ENCODE measurements around the gene SH2D4B. TPM values are rescaled to one million over a fixed set of nuclear protein-coding genes. Genes with fewer than 3 reads are reported as not detected.

SH2D4B gene
- total RNA-seq, 1 experiment from 2014 or later: 0.07 TPM

GRCh38 chr10:80642661-80643060 lies 105.0 kb downstream of the SH2D4B start:
- Histone ChIP-seq H3K9ac (ENCODE audit: extremely low read depth, insufficient read length, low read length) (no peak overlapping the region), H3K23me2 (ENCODE audit: insufficient read length, low read depth, low read length, poor library complexity, severe bottlenecking) (no peaks in the 10 kb centered on the region), H4K91ac (ENCODE audit: insufficient read length, low read depth, low read length) (no peak overlapping the region), H3K18ac (ENCODE audit: insufficient read length, low read depth, low read length) (no peak overlapping the region), H4K8ac (replicated peaks; ENCODE audit: insufficient read length, low read depth, low read length) (no peak overlapping the region), H3K9me3 (ENCODE audit: control insufficient read depth, low read depth, low read length) (no peaks in the 10 kb centered on the region), H3K27ac (ENCODE audit: insufficient read length, low read depth, low read length) (no peak overlapping the region), H2BK12ac (ENCODE audit: insufficient read length, low read depth, low read length) (no peak overlapping the region), H3K4me2 (ENCODE audit: insufficient read depth, insufficient read length, low read length) (no peak overlapping the region), H2AK5ac (ENCODE audit: insufficient read length, low read length) (no peak overlapping the region), H4K20me1 (ENCODE audit: control insufficient read depth, insufficient read depth, insufficient read length) (no peaks in the 10 kb centered on the region), H3K79me1 (ENCODE audit: insufficient read depth, low read depth, low read length, poor library complexity, severe bottlenecking) (no peaks in the 10 kb centered on the region), H2BK5ac (ENCODE audit: insufficient read length, low read length) (no peak overlapping the region), H3K56ac (ENCODE audit: insufficient read length, low read depth, low read length) (no peak overlapping the region), H3K23ac (ENCODE audit: insufficient read length, low read depth, low read length) (no peak overlapping the region), H3K27me3 (ENCODE audit: insufficient read depth, low read length) (no peaks in the 10 kb centered on the region), H3T11ph (ENCODE audit: low read length) (no peak overlapping the region), H3K4ac (ENCODE audit: low read depth, low read length) (no peak overlapping the region), H4K5ac (ENCODE audit: insufficient read length, low read depth, low read length) (no peak overlapping the region), H2AFZ (ENCODE audit: low read length) (no peak overlapping the region), H2BK120ac (ENCODE audit: low read depth, low read length, poor library complexity, severe bottlenecking) (no peak overlapping the region), H2BK15ac (ENCODE audit: low read depth, low read length) (no peak overlapping the region), H3K4me1 (ENCODE audit: insufficient read depth, low read length) (no peaks in the 10 kb centered on the region), H2BK20ac (ENCODE audit: low read depth, low read length, poor library complexity, severe bottlenecking) (no peak overlapping the region), H3K79me2 (ENCODE audit: insufficient read depth, low read length) (no peaks in the 10 kb centered on the region), H3K14ac (ENCODE audit: insufficient read depth, low read length) (no peak overlapping the region)
- Mint-ChIP-seq H3K27ac (no peak overlapping the region), H3K36me3 (ENCODE audit: insufficient read depth in 1 of 3, low read depth in 3 of 3) (no peaks in the 10 kb centered on the region), H3K4me3 (no peak overlapping the region), H3K9me3 (no peaks in the 10 kb centered on the region; a peak in 1 of 5 replicates), H3K4me1 (no peaks in the 10 kb centered on the region), H3K27me3 (ENCODE audit: low read depth) (peaks cover 22% of the 10 kb centered on the region)
- TF ChIP-seq CTCF (conservative IDR thresholded peaks at IDR 0.05): no peak
- no CpG with 5 or more reads among the region's 5 CpGs for WGBS (ENCODE audit: extremely low coverage, insufficient read length, low lambda C conversion rate)
- DNase-seq: no peak
